ENCODE measurements around the gene CHMP4A. TPM values are rescaled to one million over a fixed set of nuclear protein-coding genes. Genes with fewer than 3 reads are reported as not detected.
A peak's percentile ranks its signal among the peaks of the same experiment; 100 is the strongest.

CHMP4A gene
- total RNA-seq, 1 experiment from 2014 or later = 32.7 TPM

GRCh38 chr14:24195186-24196070 is 17.9 kb downstream of the CHMP4A start, which contains the start of gene TM9SF1:
Gene TM9SF1 (minus strand): TSS chr14:24195441. CDS start chr14:24195019, 422 bp downstream.
- ChIA-PET CTCF (interaction anchor here (0.7 to 1.8 kb wide), 15 partner anchors 12 to 628 kb away, joined by 3 to 16 read pairs (median 4); partner anchors contain the start of genes AP1G2, CHMP4A, CIDEB and DCAF11), POLR2A (interaction anchor here (0.6 to 1.9 kb wide), 16 partner anchors 16 to 132 kb away, joined by 3 to 20 read pairs (median 5); partner anchors contain the start of genes CHMP4A, DCAF11, IRF9 and MDP1)
- peak; percentile 84 for DNase-seq (ENCODE audit: low spot score)
- Mint-ChIP-seq H3K4me3 (peak within 1 kb of the TSS; percentile 94), H3K9me3 (peaks cover 8% of the 10 kb centered on the region), H3K4me1 (peaks cover 23% of the 10 kb centered on the region), H3K36me3 (peaks cover 34% of the 10 kb centered on the region), H3K27me3 (ENCODE audit: low read depth) (no peaks in the 10 kb centered on the region), H3K27ac (peak within 1 kb of the TSS; percentile 97)
- ATAC-seq = peak; percentile 86
- peak; percentile 88 for TF ChIP-seq E2F4 (CRISPR knock-in tag; IDR thresholded peaks at IDR 0.05; ENCODE audit: borderline replicate concordance, low read depth)
- TF ChIP-seq NFYB (CRISPR knock-in tag; conservative IDR thresholded peaks at IDR 0.05; ENCODE audit: low read depth) = no peak
- no peak for TF ChIP-seq JAZF1 (CRISPR knock-in tag; IDR thresholded peaks at IDR 0.05)
- TF ChIP-seq NR2C2 (CRISPR knock-in tag; IDR thresholded peaks at IDR 0.05) = peak; percentile 50; the same call in 1 of the 2 replicates
- peak; percentile 89 for TF ChIP-seq GABPB1 (CRISPR knock-in tag; IDR thresholded peaks at IDR 0.05)
- TF ChIP-seq HMGA2 (CRISPR knock-in tag; IDR thresholded peaks at IDR 0.05) = no peak
- TF ChIP-seq TEAD1 (CRISPR knock-in tag; IDR thresholded peaks at IDR 0.05) = peak; percentile 72
- TF ChIP-seq IRF1 (CRISPR knock-in tag; IDR thresholded peaks at IDR 0.05) = peak; percentile 87; the same call in 1 of the 2 replicates
- no peak for TF ChIP-seq MLX (CRISPR knock-in tag; IDR thresholded peaks at IDR 0.05)
- peak; percentile 89; the same call in 1 of the 2 replicates for TF ChIP-seq TP53 (CRISPR knock-in tag; IDR thresholded peaks at IDR 0.05)
- TF ChIP-seq ATF6 (CRISPR knock-in tag; IDR thresholded peaks at IDR 0.05) = no peak
- no peak for TF ChIP-seq STAT6 (CRISPR knock-in tag; conservative IDR thresholded peaks at IDR 0.05; ENCODE audit: low read depth)
- TF ChIP-seq E2F5 (CRISPR knock-in tag; IDR thresholded peaks at IDR 0.05) = peak; percentile 96
- TF ChIP-seq EMX1 (CRISPR knock-in tag; IDR thresholded peaks at IDR 0.05) = no peak
- no peak for TF ChIP-seq TCF7 (CRISPR knock-in tag; IDR thresholded peaks at IDR 0.05; ENCODE audit: low read depth)
- 0 out of 2 replicates have a peak, but pooled peaks have one; percentile 3 for TF ChIP-seq ZNF138 (CRISPR knock-in tag; conservative IDR thresholded peaks at IDR 0.05)
- TF ChIP-seq FOXJ3 (CRISPR knock-in tag; IDR thresholded peaks at IDR 0.05; ENCODE audit: borderline replicate concordance) = 0 out of 2 replicates have a peak, but pooled peaks have one; percentile 25
- no peak for TF ChIP-seq ZMAT4 (CRISPR knock-in tag; IDR thresholded peaks at IDR 0.05)
- 0 out of 2 replicates have a peak, but pooled peaks have one; percentile 56 for TF ChIP-seq AFF4 (CRISPR knock-in tag; IDR thresholded peaks at IDR 0.05; ENCODE audit: borderline replicate concordance)
- TF ChIP-seq ETV6 (CRISPR knock-in tag; IDR thresholded peaks at IDR 0.05) = peak; percentile 93
- TF ChIP-seq KAT7 (CRISPR knock-in tag; IDR thresholded peaks at IDR 0.05; ENCODE audit: borderline replicate concordance) = no peak
- TF ChIP-seq USF1 (CRISPR knock-in tag; IDR thresholded peaks at IDR 0.05) = peak; percentile 68
